AG04450 (cell line): Measurements from ENCODE around the gene DCAF15. TPM values are rescaled to one million over a fixed set of nuclear protein-coding genes. Genes with fewer than 3 reads are reported as not detected.

Experiments used
- CTCF ChIA-PET: fragments of 300-600, 350-600 bp; formaldehyde crosslinking; extraction: SDS; loops from one replicate; lab custom pipeline; 2022; ENCODE audit warnings: antibody characterized with exemption, inconsistent platforms; lab: Charles Lee
- POLR2A ChIA-PET: fragments of 350-600 bp; formaldehyde crosslinking; extraction: SDS; loops from one replicate; lab custom pipeline; 2021; ENCODE audit warnings: antibody characterized with exemption, inconsistent platforms; lab: Yijun Ruan, JAX
- DNase-seq: peaks from one replicate; pipeline ENCODE4 v3.0.0-alpha.2; 2011; ENCODE audit warnings: low read depth, low spot score
- H3K27ac ChIP-seq: one replicate; pipeline ENCODE4 v1.5.1; 2012; ENCODE audit warnings: low read depth, low read length, control low read depth
- H3K27me3 ChIP-seq: one replicate; pipeline ENCODE4 v1.6.0; 2012; ENCODE audit warnings: low read length; ENCODE audit not compliant: control insufficient read depth, insufficient read depth
- H3K4me3 ChIP-seq: 2 replicates; pipeline ENCODE4 v1.5.1; 2011; ENCODE audit warnings: mild to moderate bottlenecking, low read depth, low read length, control low read depth
- H3K9me3 ChIP-seq: 2 replicates; pipeline ENCODE4 v1.5.1; 2012; ENCODE audit warnings: low read length; ENCODE audit not compliant: control insufficient read depth, insufficient read depth
- polyA plus RNA-seq: library from polyadenylated mRNA; depleted of rRNA; stranded (reverse); fragments of >200 nt; gene quantifications from 2 replicates; pipeline ENCODE4 v1.2.3, GENCODE V29; 2011
- TF ChIP-seq, protein P1 (sequence below): IDR thresholded peaks from 2 replicates; pipeline ENCODE4 v1.5.1; 2011; ENCODE audit warnings: low read depth, low read length, control low read depth, inconsistent platforms

Gene DCAF15
- polyA plus RNA-seq, 1 experiment, result 6.1 TPM

DNA sequence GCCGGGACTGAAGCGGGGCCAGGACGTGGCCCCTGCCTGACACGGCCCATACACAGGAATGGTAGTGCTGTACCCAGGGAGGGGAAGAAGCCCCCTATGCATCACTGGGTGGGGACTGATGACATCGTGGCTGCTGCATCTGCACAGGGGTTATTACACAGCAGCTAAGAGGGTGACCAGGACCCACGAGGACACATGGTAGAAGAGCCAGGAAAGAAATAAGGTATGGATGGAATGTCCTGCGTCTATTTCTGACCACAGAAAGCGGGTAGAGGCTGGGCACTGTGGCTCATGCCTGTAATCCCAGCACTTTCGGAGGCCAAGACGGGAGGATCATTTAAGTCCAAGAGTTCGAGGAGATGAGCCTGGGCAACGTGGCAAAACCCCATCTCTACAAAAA lies 24.1 kb downstream of the DCAF15 start:
- Histone ChIP-seq H3K9me3 (no peaks in the 10 kb centered on the region), H3K27ac (no peak overlapping the region), H3K4me3 (no peak overlapping the region), H3K27me3 (no peaks in the 10 kb centered on the region)
- POLR2A ChIA-PET, result no interaction called here
- CTCF ChIA-PET, result no interaction called here
- TF ChIP-seq, protein P1, sequence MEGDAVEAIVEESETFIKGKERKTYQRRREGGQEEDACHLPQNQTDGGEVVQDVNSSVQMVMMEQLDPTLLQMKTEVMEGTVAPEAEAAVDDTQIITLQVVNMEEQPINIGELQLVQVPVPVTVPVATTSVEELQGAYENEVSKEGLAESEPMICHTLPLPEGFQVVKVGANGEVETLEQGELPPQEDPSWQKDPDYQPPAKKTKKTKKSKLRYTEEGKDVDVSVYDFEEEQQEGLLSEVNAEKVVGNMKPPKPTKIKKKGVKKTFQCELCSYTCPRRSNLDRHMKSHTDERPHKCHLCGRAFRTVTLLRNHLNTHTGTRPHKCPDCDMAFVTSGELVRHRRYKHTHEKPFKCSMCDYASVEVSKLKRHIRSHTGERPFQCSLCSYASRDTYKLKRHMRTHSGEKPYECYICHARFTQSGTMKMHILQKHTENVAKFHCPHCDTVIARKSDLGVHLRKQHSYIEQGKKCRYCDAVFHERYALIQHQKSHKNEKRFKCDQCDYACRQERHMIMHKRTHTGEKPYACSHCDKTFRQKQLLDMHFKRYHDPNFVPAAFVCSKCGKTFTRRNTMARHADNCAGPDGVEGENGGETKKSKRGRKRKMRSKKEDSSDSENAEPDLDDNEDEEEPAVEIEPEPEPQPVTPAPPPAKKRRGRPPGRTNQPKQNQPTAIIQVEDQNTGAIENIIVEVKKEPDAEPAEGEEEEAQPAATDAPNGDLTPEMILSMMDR, result no peak
- DNase-seq, result no peak

DNA sequence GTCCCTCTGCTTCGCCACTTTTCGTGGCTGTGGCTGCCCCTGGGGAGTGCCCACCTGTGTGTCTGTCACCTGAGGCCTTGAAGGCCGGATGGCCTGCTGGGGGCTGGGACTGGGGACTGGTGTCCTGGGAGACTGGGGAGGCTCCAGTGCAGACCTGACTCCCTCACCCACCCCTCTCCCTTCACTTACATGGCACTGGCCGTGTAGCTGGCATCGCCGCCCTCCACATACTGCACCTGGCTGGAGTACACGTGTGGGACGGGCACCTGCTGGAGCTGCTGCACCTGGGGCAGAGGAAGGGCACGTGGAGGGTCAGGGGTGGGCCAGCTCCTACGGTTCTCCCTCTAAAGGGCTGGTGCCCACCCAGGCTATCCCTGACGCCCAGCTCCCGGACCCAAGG lies 25.5 kb downstream of the DCAF15 start:
- POLR2A ChIA-PET, result interaction anchor here (0.6 to 0.7 kb wide), 2 partner anchors 17 to 677 kb away, joined by 3 read pairs; no protein-coding TSS in a partner anchor
- CTCF ChIA-PET, result no interaction called here
- TF ChIP-seq, protein P1, result no peak
- DNase-seq, result no peak
- H3K9me3 ChIP-seq, result no peaks in the 10 kb centered on the region
- no peak overlapping the region for H3K4me3 ChIP-seq
- no peaks in the 10 kb centered on the region for H3K27me3 ChIP-seq
- no peak overlapping the region for H3K27ac ChIP-seq

DNA sequence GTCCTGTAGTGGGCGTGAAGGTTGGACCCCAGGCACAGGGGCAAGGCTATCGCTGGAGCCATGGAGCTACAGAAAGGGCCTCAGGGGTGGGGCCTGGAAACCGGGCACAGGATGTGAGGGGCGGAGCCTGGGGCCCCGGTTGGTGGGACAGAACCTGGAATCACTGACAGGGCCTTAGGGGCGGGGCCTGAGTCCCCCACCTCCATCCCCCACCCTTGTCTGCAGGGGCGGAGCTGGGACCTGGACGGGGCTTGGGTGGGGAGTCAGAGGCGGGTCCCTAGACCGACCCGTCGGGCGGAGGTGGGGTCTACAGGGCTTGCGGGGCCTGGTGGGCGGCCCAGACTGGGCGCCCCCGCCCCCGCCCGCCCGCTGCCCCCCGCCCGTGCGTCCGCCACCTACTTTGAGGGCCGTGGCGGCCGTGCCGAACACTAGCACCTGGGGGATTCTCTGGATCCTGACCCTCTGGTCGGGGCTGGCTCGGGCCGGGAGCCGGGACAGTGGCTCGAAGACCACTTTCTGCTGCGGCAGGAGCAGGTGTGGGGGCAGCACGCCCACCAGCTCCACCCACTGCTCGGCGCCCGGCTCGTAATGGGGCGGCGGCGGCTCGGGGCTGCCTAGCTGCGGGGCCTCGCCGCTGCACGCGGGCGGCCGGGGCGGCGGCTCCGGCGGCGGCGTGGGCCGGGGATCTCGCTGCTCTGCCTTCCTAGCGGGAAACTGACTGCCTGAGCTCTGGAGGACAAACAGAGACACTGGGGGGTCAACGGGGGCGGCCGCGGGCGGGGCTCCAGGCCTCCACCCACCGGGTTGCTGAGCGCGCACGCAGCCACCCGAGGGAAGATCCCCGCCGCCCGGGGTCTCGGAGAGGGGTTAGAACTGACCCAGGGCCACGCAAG lies 26.3 kb downstream of the DCAF15 start:
- DNase-seq, result no peak
- CTCF ChIA-PET, result no interaction called here
- Histone ChIP-seq H3K27me3 (no peaks in the 10 kb centered on the region), H3K4me3 (no peak overlapping the region), H3K9me3 (no peaks in the 10 kb centered on the region), H3K27ac (no peak overlapping the region)
- TF ChIP-seq, protein P1, result no peak
- POLR2A ChIA-PET, result no interaction called here

DNA sequence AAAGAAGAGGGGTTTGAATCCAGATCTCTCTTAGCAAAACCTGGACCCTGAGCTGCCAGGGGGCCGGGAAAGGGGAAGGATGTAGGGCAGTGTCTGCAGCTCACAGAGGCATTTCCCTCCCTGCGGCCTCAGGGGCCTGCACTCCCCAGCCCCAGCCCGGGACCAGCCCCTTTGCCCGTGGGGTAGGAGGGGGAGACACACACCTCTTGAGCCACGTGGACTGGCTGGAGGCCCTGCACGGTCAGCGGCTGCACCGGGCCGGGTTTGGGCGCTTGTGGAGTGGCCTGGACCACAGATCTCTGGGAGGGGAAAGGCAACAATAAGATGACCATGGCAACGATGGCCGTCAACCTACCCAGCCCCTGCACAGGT lies 26.9 kb downstream of the DCAF15 start:
- H3K4me3 ChIP-seq, result no peak overlapping the region
- no peaks in the 10 kb centered on the region for H3K9me3 ChIP-seq
- TF ChIP-seq, protein P1, result no peak
- DNase-seq, result no peak
- ChIA-PET CTCF (no interaction called here), POLR2A (no interaction called here)
- no peak overlapping the region for H3K27ac ChIP-seq
- H3K27me3 ChIP-seq, result no peaks in the 10 kb centered on the region

DNA sequence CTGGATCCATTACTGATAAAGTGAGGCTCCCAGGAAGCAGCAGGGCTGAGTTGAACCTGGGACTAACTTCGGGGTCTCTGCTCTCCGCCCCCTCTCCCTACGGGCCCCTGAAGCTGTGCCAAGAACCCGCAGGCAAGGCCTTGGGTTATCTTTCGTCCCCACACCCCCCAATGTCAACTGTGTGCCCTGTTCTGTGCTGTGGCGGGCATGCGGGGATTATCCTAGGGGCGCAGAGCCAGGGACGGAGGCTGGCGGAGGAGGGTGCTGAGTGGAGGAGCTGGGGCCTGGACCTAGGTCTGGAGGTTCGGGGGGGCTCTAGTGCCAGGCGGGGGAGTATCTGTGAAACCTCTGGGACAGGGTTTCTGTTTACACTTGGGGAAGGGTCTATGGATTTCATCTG lies 27.4 kb downstream of the DCAF15 start:
- no peak overlapping the region for H3K4me3 ChIP-seq
- CTCF ChIA-PET, result no interaction called here

More for the DNA sequence above, 27.4 kb downstream of the DCAF15 start:
- Histone ChIP-seq H3K27me3 (no peaks in the 10 kb centered on the region), H3K27ac (no peak overlapping the region), H3K9me3 (no peaks in the 10 kb centered on the region)
- no peak for DNase-seq
- TF ChIP-seq, protein P1, result no peak
- POLR2A ChIA-PET, result no interaction called here
